GM21447 (cell line): ENCODE data around the gene PTPRC.

Experiments used
- ATAC-seq: cut with Tn5 transposase; IDR thresholded peaks from one replicate; pipeline ENCODE4 v1.9.1; 2021; ENCODE audit not compliant: unreplicated experiment

The PTPRC gene

GRCh38 chr1:198700016-198700392 lies 61.2 kb downstream of the PTPRC start:
- ATAC-seq = no peak

DNA sequence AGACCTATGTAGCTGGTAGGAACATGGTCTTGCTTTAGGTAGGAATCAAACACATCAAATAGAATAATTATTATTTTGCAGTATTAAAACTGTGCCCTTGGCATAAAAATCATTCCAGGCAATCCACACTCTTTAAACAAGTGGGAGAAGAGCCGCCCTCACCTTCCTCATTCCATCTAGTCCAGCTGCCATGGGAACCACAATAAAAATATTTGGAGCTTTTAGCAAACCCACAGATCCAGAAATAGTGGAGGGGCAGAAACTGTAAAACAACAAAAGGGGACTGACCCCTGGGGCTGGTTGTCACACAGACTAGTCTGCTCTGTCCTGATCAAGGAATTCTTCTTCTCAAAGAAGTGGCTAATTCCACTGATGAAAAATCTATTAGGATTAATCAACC lies 61.6 kb downstream of the PTPRC start:
- no peak for ATAC-seq

DNA sequence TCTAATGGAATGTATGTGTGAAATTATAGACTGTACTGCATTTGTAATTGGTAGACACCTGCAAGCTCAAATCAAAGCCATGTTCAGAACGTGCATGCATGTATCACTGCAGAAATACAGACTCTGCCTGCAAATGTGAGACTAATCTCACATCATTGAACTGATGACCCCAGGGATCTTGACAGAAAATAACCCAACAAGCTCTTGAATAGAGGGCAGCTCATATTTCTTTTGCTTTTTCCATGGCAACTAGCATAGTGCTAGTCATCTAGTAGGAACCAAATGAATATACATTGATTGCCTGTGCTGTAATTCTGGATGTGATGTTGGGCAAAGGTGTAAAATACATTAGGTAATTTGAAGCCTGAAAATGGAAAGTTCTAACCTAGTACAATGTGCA lies 62.4 kb downstream of the PTPRC start:
- ATAC-seq = no peak

GRCh38 chr1:198701766-198702539 lies 63.1 kb downstream of the PTPRC start:
- ATAC-seq = no peak

GRCh38 chr1:198708761-198709525 lies 70.1 kb downstream of the PTPRC start:
- no peak for ATAC-seq

DNA sequence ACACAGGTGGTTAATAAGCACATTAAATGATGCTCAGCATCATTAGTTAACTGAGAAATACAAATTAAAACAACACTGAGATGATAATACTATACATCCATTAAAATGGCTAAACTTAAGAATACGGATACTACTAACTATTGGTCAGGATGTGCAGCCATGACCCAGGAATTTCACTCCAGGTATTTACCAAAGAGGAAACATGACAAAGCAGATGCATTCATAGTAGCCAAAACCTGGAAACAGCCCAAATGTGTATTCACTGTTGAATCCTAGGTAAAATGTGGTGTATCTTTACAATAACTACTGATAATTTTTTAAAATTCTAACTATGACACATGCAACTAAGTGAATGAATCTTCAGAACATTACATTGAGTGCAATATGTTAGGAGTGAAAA lies 73.0 kb downstream of the PTPRC start:
- no peak for ATAC-seq

DNA sequence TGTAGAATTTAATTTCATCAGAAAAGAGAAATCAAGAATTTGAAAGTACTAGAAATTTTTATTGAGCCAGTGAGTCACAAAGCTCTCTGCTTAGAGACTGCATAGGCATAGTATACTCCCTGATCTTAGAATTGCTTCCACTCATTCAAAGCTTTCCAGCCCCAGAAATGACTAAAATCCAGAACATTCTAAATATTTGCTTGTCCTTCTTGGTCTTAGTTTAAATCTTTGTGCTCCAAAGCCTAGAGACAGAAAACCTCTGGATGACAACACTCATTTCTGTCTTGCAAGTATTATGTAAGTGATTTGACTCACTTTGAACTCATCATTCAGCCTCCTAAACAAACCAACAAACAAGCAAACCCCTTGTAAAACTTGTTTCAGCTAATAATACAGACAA lies 74.2 kb downstream of the PTPRC start:
- no peak for ATAC-seq

DNA sequence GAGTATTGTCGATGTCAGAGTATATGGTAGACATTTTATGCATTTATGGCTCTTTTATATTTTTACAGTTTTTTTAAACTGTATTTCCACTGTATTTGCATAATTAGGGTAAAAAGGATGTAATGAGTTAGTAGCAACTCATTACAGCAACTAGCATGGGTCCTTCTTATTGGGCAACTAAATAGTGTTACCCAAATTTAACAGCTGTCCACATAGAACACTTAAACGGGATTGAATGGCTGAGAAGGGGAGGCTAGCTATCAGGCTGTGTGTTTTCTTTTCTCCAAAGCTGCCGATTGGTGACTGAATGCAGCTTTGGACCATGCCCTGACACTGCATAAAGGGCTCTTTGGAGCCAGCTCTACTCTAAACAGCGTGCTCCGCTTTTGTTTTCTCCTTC lies 75.4 kb downstream of the PTPRC start:
- ATAC-seq = no peak

GRCh38 chr1:198716051-198716450 lies 77.2 kb downstream of the PTPRC start:
- ATAC-seq = no peak

DNA sequence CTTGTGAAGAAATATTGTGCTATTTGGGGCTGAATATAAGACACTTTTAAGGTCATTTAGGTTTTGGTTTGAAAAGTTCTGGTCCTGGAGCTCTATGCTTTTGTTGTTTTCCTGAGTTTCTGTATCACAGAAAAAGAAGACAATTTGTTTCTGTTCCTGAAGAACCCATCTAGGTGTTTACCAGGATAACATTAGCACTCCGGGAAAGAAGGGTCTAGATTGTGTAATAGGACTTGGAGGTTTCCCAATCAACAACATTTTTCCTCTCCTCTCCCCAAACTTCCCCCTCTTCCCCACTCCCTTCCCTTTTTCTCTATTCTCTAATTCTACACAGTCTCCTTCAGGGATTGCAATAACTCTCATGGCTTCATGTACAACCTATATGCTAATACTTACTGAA lies 78.7 kb downstream of the PTPRC start:
- ATAC-seq = no peak

DNA sequence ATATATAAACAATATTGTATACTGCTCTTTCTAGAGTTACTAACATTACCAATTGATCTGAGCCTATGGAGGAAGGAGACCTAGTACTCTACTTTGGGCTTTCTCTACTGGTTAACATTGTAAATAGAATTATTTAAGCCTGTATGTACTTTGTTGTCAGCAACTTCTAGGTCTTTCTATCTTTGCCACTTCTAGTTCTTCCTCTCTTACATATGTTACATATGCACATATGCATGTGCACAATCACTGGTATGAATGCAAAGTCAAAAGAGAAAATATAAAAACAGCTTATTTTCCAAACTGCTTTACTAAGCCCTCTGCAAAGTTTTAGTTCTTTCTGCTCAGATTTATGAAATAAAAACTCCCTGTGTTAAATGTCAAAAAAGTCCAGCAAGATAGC lies 84.3 kb downstream of the PTPRC start:
- ATAC-seq = no peak

DNA sequence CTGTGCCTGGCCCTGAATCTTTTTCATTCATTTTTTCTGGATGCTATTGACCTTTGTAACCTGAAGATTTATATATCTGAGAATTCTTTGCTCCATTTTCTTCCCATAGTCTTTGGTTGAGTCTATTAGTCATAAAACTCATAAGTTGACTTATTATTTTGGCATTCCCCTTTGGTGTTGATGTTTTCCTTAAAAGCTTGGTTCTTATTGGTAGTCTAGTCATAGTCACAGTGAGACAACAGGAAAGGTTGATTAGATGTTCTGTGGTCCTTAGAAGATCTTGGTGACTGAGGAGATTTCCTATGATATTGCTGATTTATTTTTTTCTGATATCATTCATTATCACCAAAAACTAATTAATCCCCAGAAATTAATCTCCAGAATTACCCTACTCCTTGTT lies 86.2 kb downstream of the PTPRC start:
- no peak for ATAC-seq

DNA sequence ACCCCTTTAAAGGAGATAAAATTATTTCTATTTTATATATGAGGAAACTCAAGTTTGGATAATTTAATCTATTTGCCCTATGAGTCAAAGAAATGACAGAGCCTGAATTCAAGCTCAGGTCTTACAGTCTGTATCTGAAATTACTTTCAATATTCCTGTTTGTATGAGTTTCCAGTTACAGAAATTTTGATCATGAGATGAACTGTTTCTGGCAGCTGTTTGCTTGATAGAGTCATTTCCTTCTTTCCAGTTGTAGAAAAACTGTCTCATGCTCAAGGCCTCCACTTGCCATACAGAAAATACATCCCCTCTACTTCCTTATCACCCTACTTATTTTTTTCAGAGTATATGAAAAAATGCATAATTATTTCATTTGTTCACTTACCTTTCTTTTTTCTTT lies 87.6 kb downstream of the PTPRC start:
- ATAC-seq = no peak

GRCh38 chr1:198729195-198729863 lies 90.5 kb downstream of the PTPRC start:
- no peak for ATAC-seq

DNA sequence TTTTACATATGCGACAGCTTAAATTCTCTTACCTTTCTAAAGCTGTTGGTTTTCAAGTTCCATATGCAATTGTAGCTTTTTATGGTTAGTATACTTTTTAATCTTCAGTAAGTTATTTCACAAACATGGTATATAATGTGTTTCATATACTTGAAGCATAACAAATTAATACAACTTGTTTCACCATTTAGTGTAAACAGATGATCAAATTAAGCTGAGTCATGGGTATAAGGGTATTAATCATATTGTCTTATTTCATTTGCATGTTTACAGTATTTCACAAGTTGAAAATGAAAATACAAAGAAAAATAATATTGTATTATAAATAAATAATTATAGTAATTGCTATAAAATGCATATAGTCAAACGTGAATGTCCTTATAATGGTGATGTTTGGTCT lies 92.1 kb downstream of the PTPRC start:
- ATAC-seq = no peak

GRCh38 chr1:198734323-198735008 lies 95.6 kb downstream of the PTPRC start:
- peak; percentile 89 for ATAC-seq

- no peak for ATAC-seq
Observed at GRCh38 chr1:198741744-198742143, 102.9 kb downstream of the PTPRC start.

DNA sequence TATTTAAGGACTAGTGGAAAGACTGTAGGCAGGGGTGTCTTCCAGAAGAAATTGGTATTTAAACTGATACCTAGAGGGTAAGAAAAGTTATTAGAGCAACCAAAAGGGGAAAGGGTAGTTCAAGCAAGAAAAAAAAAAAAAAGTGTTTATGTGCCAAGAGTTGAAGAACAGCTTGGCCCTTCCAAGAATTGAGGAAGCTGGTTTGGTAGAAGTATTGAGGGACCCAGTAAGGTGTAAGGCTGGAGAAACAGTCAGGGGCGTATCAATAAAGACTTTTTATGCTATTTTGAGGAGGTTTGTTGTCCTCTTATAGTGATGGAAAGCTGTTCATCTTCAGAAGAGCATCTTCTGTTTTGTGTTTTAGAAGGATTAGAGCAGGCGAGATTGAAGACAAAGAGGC lies 108.3 kb downstream of the PTPRC start:
- ATAC-seq = no peak

- no peak for ATAC-seq
Observed at GRCh38 chr1:198749279-198749678, 110.4 kb downstream of the PTPRC start.

GRCh38 chr1:198750081-198750480 lies 111.2 kb downstream of the PTPRC start:
- no peak for ATAC-seq

DNA sequence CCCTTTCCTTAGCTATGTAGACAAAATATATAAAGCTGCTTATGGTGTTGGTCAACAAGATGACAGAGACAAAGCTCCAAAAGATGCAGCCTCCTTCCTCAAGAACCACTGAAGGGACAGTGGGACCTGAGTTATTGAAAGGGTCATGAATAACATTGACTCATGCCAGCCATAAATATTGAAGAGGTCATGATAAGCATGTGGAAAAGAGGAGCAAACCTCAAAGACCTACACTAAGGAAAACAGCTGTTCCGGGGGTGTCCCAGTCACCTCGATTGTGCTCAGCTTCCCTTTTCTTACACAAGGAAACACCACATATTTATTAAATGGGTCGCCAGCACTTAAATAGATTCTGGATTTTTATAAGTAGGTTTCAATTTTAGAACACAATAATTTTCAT lies 112.9 kb downstream of the PTPRC start:
- ATAC-seq = no peak
